Omental fat pad (tissue), 4 donors: ENCODE data around the gene AOAH. TPM values are rescaled to one million over a fixed set of nuclear protein-coding genes. Genes with fewer than 3 reads are reported as not detected.
"Not testable (repeated sequence)": the region's sequence is repeated elsewhere in the genome, so short reads cannot be mapped to it uniquely, and the experiment has no call there.

Experiments used
- ATAC-seq: fragments of 150-250 bp; one replicate; pipeline ENCODE4 v1.9.1; 2016; ENCODE audit warnings: mild to moderate bottlenecking, moderate library complexity; ENCODE audit not compliant: low FRiP score
- DNase-seq: peaks from one replicate; pipeline ENCODE4 v3.0.0-alpha.2; 2019; ENCODE audit warnings: low spot score
- total RNA-seq, 4 donors: library from RNA; depleted of rRNA; stranded (reverse); fragments of >200 nt; gene quantifications; one replicate each; pipeline ENCODE4 v1.1.0, GENCODE V29; 2016
- TF ChIP-seq, protein P1 (sequence below), 3 donors: fragments of 450-650 bp; IDR thresholded peaks; one replicate each; pipeline ENCODE4 v1.5.1; 2016 to 2017; ENCODE audit warnings: antibody characterized with exemption in 3 of 3, mild to moderate bottlenecking in 3 of 3, moderate library complexity in 2 of 3

Gene AOAH
- total RNA-seq, 4 donors from 2014 or later, result 5.8 to 27.9 (median 16.7) TPM

GRCh38 chr7:36474283-36475010, 249.8 kb downstream of the AOAH start:
- ATAC-seq (no peak), DNase-seq (no peak)
- TF ChIP-seq, protein P1, sequence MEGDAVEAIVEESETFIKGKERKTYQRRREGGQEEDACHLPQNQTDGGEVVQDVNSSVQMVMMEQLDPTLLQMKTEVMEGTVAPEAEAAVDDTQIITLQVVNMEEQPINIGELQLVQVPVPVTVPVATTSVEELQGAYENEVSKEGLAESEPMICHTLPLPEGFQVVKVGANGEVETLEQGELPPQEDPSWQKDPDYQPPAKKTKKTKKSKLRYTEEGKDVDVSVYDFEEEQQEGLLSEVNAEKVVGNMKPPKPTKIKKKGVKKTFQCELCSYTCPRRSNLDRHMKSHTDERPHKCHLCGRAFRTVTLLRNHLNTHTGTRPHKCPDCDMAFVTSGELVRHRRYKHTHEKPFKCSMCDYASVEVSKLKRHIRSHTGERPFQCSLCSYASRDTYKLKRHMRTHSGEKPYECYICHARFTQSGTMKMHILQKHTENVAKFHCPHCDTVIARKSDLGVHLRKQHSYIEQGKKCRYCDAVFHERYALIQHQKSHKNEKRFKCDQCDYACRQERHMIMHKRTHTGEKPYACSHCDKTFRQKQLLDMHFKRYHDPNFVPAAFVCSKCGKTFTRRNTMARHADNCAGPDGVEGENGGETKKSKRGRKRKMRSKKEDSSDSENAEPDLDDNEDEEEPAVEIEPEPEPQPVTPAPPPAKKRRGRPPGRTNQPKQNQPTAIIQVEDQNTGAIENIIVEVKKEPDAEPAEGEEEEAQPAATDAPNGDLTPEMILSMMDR (IDR thresholded peaks at IDR 0.05), result no peak

DNA sequence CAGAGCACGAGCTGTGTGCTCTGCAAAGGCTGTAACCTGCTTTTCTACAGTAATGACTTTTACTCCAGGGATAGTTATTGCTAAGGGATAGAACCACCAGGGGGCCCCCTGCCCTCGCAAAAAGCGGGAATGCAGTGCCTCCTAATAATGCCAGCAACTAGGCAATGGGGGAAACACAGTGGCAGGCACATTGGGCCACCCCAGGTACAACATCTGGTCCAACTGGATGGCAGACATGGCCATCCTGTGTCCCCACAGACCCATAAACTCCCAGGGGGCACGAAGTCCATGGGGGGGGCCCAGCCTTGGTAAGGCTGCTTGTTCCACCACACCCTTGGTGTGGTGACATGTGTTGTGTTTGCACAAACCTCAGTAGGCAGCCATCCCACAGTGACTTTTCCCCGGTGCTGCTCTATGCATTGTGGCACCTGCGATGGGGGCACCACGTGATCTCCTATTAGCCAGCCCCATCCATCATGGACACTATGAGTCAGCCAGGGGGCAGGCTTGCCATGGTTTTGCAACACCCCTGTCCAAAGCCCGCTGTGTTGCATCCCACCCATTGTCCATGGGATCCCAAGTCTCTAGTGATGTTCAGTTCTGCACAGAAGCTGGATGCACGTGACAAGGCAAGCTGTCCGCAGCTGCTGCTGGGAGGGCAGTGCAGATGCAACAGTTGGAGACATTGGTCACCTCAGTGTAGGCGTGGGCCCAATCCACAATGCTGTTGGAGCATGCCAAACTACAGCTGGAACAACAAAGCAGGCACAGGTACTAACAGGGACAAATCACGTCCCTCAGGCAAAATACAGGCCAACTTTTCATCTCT, 250.6 kb downstream of the AOAH start:
- ATAC-seq (no peak), DNase-seq (no peak)
- TF ChIP-seq, protein P1 (IDR thresholded peaks at IDR 0.05), result no peak

GRCh38 chr7:36472141-36472729, 252.1 kb downstream of the AOAH start:
- DNase-seq (no peak), ATAC-seq (no peak)

GRCh38 chr7:36469236-36469635, 255.1 kb downstream of the AOAH start:
- DNase-seq (no peak), ATAC-seq (no peak)
- TF ChIP-seq, protein P1 (IDR thresholded peaks at IDR 0.05), result no peak

More at GRCh38 chr7:36472141-36472729, 252.1 kb downstream of the AOAH start:
- TF ChIP-seq, protein P1 (IDR thresholded peaks at IDR 0.05), result no peak

DNA sequence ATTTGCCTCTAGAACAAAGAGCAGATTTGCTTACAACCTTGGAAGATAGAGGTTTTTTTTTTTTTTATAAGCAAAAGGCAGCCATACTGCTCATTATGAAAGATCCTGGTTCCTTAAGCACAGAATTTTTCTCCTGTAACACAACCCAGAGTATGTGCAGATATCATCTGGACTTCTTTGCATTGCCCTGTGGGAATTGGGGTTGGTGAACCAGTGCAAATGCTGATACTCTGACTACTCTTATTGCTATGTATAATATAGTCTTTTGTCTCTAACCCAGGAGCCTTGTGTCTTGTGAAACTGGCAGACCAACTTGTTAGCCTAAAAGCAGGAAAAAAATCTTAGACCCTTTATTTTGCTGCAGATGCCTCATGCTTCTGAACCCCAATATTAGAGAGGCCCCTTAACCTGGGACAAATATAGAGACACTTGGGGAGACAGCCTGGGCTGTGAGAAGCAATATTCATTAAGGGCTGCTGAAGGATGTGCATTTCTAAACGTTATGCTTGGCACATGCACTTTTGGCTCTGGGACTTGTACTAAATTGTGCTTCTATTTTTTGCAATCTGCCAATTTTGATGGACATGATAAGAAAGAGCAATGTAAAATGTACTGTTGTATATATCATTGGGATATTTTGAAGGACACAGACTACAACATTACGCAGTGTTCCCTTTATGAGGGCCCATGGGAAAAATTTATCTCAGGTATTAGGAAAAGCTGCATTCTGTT, 255.8 kb downstream of the AOAH start:
- ATAC-seq, result no peak
- DNase-seq, result no peak
- TF ChIP-seq, protein P1 (IDR thresholded peaks at IDR 0.05), result no peak

DNA sequence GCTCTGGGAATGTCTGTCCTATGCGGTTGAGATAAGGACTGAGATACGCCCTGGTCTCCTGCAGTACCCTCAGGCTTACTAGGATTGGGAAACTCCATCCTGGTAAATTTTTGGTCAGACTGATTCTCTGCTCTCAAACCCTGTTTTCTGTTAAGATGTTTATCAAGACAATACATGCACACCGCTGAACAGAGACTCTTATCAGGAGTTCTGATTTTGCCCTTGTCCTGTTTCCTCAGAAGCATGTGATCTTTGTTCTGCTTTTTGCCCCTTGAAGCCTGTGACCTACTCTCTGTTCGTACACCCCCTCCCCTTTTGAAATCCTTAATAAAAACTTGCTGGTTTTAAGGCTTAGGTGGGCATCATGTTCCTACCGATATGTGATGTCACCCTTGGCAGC, 258.3 kb downstream of the AOAH start:
- not testable (repeated sequence) for ATAC-seq, DNase-seq

DNA sequence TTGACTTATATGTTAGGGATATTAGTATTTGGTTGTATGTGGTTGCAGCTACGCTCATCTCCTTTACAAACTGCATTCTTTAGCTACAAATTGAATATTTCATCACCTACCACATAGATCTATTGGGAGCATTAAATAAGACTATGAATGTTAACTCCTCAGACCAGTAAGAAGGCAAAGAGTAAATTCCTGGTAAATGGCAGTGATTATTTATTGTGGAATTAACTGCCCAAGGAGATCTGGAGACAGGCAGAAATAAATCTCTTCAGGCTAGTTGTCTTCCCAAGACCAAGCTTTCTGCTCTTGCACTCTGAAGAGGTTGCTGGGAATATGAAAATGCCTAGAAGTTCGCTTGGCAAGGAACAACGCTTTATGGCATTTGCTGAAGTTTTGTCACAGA, 260.0 kb downstream of the AOAH start:
- ATAC-seq (no peak), DNase-seq (no peak)
- TF ChIP-seq, protein P1 (IDR thresholded peaks at IDR 0.05), result no peak
